ENCODE data around the gene VSTM2L. TPM values are rescaled to one million over a fixed set of nuclear protein-coding genes. Genes with fewer than 3 reads are reported as not detected.

The VSTM2L gene
- total and polyA plus RNA-seq, 9 of the 15 experiments (the other 6 are each of a cell fraction or from before 2014, with no cell fraction given), result not detected

- Histone ChIP-seq H3K27me3 (ENCODE audit: control insufficient read depth in 2 of 2, insufficient read depth in 2 of 2, low read length in 2 of 2) (peaks cover 16 to 29% of the 10 kb centered on the region in 2 experiments), H3K9ac (ENCODE audit: insufficient read depth in 1 of 2, low read depth in 2 of 2, low read length in 2 of 2) (no peak overlapping the region), H3K4me3 (no peak overlapping the region), H3K36me3 (ENCODE audit: control insufficient read depth, insufficient read depth, low read length) (no peaks in the 10 kb centered on the region), H3K4me1 (replicated peaks in 1 of 2; ENCODE audit: control insufficient read depth in 2 of 2, insufficient read depth in 2 of 2, low read length in 2 of 2) (peaks cover 0 to 8% of the 10 kb centered on the region in 2 experiments; a peak in 3 of 5 replicates), H3K9me3 (replicated peaks; ENCODE audit: control insufficient read depth, insufficient read depth, low read depth, low read length) (no peaks in the 10 kb centered on the region), H3K4me2 (ENCODE audit: insufficient read depth, low read length) (no peak overlapping the region), H2AFZ (ENCODE audit: low read depth, low read length) (no peak overlapping the region), H3K9me1 (ENCODE audit: control insufficient read depth, insufficient read depth, low read length) (no peaks in the 10 kb centered on the region), H3K27ac (ENCODE audit: extremely low read depth, low read depth, low read length) (no peak overlapping the region), H3K79me2 (ENCODE audit: control insufficient read depth, insufficient read depth, low read length) (no peaks in the 10 kb centered on the region), H4K20me1 (replicated peaks; ENCODE audit: control insufficient read depth, insufficient read depth, low read length) (no peaks in the 10 kb centered on the region)
- FAIRE-seq, result no peak
- intact Hi-C loops (cut with micrococcal nuclease) (no loop called here), in situ Hi-C loops (cut with MboI) (no loop called here)
- ChIA-PET CTCF (ENCODE audit: low intra/inter-chr PET ratio) (no interaction called here), POLR2A (interaction anchor here (1.0 kb wide), 1 partner anchor 27 kb away, joined by 4 read pairs; no protein-coding TSS in a partner anchor)
- 21% methylated on average over 5 of the region's 5 CpGs for WGBS (ENCODE audit: insufficient coverage, low coverage, missing lambda C conversion rate)
- ATAC-seq, result no peak
- TF ChIP-seq ZNF778 (CRISPR knock-in tag; IDR thresholded peaks at IDR 0.05) (no peak), NR1H2 (CRISPR knock-in tag; IDR thresholded peaks at IDR 0.05) (no peak), ARNT (IDR thresholded peaks at IDR 0.05) (no peak), ZNF431 (CRISPR knock-in tag; IDR thresholded peaks at IDR 0.05) (no peak), HNRNPK (IDR thresholded peaks at IDR 0.05; ENCODE audit: low read depth, low read length, poor library complexity, severe bottlenecking) (no peak), ZFP91 (CRISPR knock-in tag; IDR thresholded peaks at IDR 0.05) (no peak), RCOR1 (IDR thresholded peaks at IDR 0.05; ENCODE audit: borderline replicate concordance in 1 of 2, low read depth in 2 of 2, low read length in 2 of 2) (no peak), POLR3A (IDR thresholded peaks at IDR 0.05; ENCODE audit: borderline replicate concordance, extremely low read depth, insufficient read depth, insufficient read length) (no peak), GTF3C2 (IDR thresholded peaks at IDR 0.05; ENCODE audit: borderline replicate concordance, extremely low read depth, insufficient read length) (no peak)
- DNase-seq (ENCODE audit: extremely low read depth in 1 of 4, low spot score in 3 of 4), result no peak
- BruUV-seq (replicated peaks), result no TSS peak
Observed at GRCh38 chr20:37954190-37954589, 51.3 kb downstream of the VSTM2L start.

Data from K562 (cell line).